SW 1271 (cell line): Measurements from ENCODE around the gene UACA.
A peak's percentile ranks its signal among the peaks of the same experiment; 100 is the strongest.
"Not testable (repeated sequence)": the region's sequence is repeated elsewhere in the genome, so short reads cannot be mapped to it uniquely, and the experiment has no call there.

Experiments
- DNase-seq, 2 experiments: peaks; one replicate each; lab custom pipeline; 2025; lab: John Stamatoyannopoulos, UW

The UACA gene

GRCh38 chr15:70752193-70752635 is 11.1 kb downstream of the UACA start:
- no peak for DNase-seq

- DNase-seq, result no peak
Measured at GRCh38 chr15:70750203-70750869, 13.0 kb downstream of the UACA start.

GRCh38 chr15:70748281-70748747 is 15.0 kb downstream of the UACA start:
- DNase-seq, result peak in 1 of 2 experiments; percentile 35

GRCh38 chr15:70746598-70746997 is 16.8 kb downstream of the UACA start:
- DNase-seq, result not testable (repeated sequence)

GRCh38 chr15:70742928-70743327 is 20.4 kb downstream of the UACA start:
- peak in 1 of 2 experiments; percentile 36 for DNase-seq

GRCh38 chr15:70741677-70742293 is 21.6 kb downstream of the UACA start:
- peak; percentile 69 to 88 for DNase-seq

- DNase-seq, result peak; percentile 11 to 70
Measured at GRCh38 chr15:70741107-70741531, 22.2 kb downstream of the UACA start.

GRCh38 chr15:70735040-70735439 is 28.3 kb downstream of the UACA start:
- not testable (repeated sequence) for DNase-seq

GRCh38 chr15:70729164-70729563 is 34.2 kb downstream of the UACA start:
- no peak for DNase-seq

- no peak for DNase-seq
Measured at GRCh38 chr15:70726753-70727152, 36.6 kb downstream of the UACA start.

- no peak for DNase-seq
Measured at GRCh38 chr15:70723927-70724326, 39.4 kb downstream of the UACA start.

- DNase-seq, result no peak
Measured at GRCh38 chr15:70723122-70723422, 40.3 kb downstream of the UACA start.

- peak in 1 of 2 experiments; percentile 87 for DNase-seq
Measured at GRCh38 chr15:70722266-70723121, 40.9 kb downstream of the UACA start.

GRCh38 chr15:70720228-70721016 is 42.9 kb downstream of the UACA start:
- DNase-seq, result no peak

GRCh38 chr15:70717237-70717793 is 46.0 kb downstream of the UACA start:
- DNase-seq, result no peak

- no peak for DNase-seq
Measured at GRCh38 chr15:70715840-70716485, 47.4 kb downstream of the UACA start.

- no peak for DNase-seq
Measured at GRCh38 chr15:70714565-70714964, 48.8 kb downstream of the UACA start.

GRCh38 chr15:70714015-70714414 is 49.3 kb downstream of the UACA start:
- no peak for DNase-seq

GRCh38 chr15:70712271-70712670 is 51.1 kb downstream of the UACA start:
- no peak for DNase-seq

GRCh38 chr15:70710714-70711113 is 52.6 kb downstream of the UACA start:
- DNase-seq, result no peak

GRCh38 chr15:70708839-70709238 is 54.5 kb downstream of the UACA start:
- DNase-seq, result no peak
